HG03139 (cell line): ENCODE data around the gene HUWE1.

Experiments
- ATAC-seq: cut with Tn5 transposase; IDR thresholded peaks from one replicate; pipeline ENCODE4 v1.9.1; 2021; ENCODE audit not compliant: unreplicated experiment

HUWE1 gene

DNA sequence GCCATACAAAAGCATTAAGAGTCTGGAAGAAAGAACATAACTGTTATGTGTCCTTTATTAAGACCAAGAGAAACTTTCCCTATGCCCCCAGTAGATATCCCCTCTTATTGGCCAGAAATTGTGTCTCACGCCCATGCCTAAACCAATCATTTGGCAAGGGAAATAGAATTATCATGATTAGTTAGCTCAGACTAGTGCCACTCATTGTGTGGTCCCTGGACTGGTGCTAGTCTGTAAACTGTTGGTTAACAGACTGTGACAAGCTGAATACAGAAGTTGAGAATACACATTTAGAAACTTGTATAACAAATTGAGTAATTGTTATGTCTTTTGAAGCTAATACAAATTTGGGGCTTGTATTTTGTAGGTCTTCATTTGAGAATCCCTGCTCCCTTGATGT is 8.1 kb upstream of the HUWE1 start:
- ATAC-seq = no peak

DNA sequence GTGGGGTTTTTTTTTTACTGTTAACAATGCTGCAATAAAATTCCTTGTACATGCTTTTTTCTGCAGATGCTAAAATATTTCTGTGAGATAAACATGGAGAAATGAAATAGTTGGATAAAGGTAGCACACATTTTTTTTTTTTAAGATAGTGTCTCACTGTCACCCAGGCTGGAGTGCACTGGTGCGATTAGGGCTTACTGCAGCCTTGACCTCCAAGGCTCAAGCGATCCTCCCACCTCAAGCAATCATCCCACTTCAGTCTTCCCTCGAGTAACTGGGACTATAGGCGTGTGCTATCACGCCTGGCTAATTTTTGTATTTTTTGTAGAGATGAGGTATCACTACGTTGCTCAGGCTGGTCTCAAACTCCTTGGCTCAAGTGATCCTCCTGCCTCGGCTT is 1.8 kb upstream of the HUWE1 start:
- no peak for ATAC-seq

DNA sequence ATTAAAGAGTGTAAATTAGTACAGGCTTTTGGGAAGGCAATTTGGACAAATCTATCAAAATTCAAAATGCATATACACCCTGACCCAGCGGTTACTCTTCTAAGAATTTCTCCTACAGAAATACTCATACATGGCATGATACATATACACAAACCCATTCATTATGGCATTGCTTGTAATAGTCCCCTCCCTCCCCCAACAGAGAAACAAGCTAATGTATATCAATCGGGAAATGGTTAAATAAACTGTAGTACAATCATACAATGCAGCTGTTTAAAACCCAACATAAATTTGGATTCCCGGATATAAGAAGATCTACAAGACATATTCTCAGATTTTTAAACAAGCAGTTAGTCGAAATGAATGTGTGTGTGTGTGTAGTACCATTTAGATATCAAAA is 808 bp downstream of the HUWE1 start:
- no peak for ATAC-seq

DNA sequence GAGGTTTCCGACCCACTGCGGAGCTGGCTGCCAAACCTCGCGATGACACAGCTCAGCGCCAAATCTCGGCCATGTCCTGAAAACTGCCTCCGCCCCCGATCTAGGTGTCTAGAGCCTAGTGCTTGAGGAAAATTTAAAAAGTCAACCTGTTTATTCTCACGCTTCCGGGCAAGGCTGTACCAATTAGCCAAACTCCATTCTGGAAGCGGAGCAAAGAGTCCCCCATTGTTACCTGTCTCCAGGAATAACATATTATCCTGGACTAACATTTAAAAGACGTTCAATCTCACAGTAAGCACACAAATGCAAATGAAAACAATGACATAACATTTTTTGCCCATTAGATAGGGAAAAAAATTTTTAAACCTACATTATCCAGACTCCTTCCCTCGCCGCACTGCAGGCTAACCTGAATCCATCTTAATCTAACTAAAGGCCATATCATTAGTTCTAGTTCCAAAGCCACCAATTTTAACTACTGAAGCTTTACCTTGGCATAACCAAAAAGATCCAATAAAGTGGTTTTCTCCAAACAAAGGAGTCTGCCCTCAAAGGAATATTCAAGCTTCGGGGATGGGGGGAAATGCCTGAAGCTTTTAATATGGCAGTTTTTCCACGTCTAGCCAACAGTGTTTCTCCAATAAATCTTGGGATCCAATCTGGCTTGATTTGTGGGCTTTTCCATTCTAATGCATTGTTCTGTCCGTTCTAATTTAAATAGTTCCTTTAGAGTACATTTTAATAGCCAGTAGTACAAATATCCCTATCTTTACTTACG is 1.9 kb downstream of the HUWE1 start:
- ATAC-seq = peak; percentile 58

DNA sequence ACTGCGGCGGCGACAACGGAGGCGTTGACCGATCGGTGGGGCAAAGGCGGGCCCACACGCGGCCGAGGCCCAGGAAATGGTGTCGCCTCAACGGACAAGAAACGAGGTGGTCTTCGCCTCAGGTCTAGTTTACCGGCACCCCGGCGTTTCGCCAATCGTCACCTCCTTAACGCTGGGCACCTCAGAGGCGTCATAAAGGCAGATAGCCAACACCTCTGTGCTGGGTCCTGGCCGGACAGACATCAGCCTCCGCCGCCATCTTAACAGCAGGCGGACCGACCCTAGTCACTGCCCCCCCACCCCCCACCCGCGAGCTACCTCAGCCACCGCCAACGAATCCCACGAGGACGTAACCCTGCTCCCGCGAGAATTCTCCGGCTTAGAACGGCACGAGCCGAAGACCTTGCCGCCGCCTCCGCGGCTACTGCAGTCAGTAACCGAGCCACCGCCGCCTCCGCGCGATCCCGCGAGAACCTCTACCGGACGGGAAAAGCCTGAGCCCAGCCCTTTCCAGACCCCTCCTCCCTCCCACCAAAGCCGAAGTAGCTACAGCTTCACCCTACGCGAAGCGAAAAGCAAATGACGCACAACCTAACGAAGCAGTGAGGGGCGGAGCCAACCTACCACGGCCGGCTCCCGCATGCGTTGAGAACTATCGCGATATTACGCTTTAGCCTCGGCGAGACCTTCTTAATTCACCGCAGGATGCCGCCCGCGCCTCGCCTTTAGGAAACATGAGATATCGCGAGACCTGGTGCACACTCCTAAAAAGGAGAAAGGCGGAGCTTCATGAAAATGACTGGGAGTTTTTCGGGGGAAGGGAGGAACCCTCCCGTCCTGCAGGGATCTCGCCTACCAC is 2.7 kb downstream of the HUWE1 start:
- peak; percentile 56 for ATAC-seq

DNA sequence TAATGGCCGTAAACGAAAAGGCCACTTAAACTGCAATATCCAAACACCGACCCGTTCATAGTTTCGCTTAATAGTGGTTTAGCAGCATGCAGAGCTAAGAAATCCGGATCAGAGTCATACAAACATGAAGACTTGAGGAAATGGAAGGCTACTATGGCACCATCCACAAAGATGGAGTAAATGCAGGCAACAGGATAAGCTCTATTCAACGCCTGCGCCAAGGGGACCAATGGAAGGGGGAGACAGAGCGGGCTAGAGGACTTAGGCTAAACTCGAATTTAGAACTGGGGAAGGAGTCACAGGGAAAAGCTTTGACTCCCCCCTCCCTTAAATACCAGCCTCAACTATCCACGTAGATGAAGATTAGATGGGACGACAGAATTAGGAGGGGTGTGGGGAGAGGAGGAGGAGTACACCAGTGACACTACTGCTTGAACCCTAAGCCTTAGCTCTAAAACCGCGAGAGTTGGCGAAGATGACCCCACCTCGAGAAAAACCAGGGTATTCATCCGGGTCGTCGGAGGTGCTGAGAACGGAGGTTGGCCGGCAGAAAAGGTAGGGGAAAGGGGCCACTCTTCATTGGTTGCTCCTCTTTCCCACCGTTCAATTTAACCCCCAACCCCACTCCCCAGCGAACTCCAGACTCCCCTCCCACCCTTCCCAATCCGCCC is 3.5 kb downstream of the HUWE1 start:
- ATAC-seq = no peak

DNA sequence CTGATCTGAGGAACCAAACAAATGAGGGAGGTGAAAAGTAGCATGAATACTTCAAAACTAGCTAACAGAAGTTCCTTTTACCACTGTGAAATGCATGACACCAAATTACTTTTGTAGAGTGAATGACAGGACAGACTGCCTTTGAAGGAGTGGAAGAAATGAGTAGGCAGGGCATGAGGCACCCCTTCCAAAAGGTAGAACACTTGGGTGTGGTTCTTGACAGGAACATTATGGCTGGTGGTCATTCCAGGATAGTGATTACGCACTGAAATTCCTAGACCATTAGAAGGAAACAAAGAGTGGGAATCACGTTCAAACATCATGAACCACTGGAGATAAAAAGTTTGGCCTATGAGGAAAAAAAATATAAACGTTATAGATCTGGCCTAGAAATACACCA is 4.9 kb downstream of the HUWE1 start:
- no peak for ATAC-seq

DNA sequence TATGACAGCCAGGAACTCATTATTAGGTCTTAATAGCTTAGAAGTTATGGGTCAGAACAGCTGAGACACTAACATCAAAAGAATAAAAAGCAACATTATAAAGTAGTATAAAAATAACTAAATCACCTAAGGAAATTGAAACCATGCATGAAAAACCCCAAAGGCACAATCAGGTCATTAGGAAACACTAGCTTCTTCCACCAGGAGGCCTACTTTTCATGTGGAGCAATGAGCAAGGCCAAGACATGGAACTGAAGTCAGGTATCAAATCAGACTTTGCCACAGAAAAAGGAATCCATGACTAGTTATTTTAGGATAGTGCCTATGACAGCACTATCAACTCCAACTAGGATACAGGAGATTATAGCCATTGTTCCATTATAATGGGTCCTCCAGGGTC is 7.9 kb downstream of the HUWE1 start:
- no peak for ATAC-seq

DNA sequence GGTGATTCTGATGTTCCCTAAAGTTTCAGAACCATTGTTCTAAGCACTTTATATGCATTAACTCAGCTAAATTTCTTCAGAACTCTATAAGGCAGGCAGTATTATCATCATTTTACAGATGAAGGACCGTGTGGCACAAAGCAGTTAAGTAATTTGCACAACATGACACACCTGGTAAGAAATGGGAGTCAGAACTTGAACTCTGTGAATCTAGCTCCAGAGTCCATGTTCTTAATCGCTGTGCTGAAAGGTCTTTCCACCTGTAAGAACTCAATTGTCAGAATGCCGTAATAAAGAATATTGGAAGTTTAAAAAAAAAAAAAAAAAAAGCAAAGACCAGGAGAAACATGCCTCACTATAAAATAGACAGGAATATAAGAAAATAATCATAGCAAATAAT is 9.2 kb downstream of the HUWE1 start:
- no peak for ATAC-seq

DNA sequence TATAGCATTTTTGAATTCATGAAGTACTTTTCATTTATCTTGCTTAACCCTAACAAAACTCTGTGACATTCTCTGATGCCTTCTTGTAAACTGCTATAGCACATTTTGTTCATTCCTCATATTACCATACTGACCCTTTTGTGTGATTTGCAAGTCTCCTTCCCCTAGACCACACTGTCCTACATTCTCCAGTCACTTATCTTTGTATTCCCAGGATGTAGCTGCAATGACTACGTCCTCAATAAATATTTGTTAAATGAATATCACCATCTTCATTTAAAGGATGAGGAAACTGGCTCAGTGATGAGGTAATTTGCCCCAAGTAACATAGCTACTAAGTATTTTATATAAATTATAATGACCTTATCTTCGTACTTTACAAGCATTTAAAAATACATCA is 11.9 kb downstream of the HUWE1 start:
- no peak for ATAC-seq

DNA sequence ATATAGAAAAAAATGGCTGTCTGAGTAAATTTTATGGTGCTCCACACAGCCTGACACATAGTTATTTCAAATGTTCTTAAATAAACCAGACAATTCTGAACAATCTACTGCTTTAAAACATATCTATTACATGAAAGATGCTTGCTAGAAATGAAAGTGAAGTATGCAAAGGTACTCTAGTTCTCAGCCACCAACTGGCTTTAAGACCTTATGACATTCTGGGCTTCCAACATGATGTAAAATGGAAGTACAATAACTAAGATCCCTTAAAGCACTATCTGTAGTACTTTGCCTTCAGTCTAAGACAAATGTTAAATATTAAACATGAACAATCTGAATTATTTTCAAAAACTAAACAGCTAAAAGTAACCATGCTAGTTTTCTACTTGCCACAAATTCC is 17.3 kb downstream of the HUWE1 start:
- no peak for ATAC-seq

DNA sequence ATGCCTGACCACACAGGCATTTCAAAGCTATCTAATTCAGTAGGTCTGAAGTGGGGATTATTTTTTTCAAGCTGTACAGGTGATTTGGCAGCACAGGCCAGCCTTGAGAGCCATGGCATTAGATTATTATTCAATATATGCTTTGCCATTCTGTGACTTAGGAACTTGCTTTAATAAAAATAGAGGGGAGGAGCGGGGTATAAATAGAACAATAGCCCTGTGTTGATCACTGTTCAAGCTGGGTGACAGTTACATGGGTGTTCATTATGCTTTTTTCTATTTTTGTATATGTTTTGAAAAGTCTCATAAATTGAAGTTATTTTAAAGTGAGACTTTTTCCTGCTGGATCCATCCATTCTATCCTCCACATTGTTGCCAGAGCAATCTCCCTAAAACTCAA is 20.3 kb downstream of the HUWE1 start:
- ATAC-seq = no peak

DNA sequence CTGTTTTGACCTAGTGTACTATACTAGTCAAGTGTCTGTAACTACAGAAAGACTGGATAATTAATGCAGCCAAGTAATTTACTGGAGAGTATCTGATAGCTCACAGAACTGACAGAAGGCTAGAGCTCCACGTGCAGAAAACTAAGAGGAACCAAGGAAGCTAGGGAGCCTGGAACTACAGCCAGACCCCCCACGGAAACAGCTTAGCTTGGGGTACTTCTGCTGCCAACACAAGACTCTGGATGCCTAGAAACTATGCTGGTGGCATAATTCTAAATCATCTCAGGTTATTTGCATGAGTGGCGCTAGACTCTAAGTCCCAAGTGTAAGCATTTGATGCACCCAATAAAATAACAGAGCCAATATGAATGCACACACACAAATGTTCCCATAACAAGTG is 26.5 kb downstream of the HUWE1 start:
- ATAC-seq = no peak

DNA sequence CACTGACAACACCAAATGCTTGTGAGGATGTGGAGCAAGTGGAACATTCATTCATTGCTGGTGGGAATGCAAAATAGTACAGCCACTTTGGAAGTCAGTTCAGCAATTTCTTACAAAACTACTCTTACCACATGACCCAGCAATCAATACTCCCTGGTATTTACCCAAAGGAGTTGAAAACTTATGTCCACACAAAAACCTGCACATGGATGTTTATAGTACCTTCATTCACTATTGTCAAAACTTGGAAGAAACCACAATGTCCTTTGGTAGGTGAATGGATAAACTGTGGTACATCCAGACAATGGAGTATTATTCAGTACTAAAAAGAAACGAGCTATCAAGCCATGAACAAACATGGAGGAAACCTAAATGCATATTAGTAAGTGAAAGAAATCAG is 27.5 kb downstream of the HUWE1 start:
- no peak for ATAC-seq

DNA sequence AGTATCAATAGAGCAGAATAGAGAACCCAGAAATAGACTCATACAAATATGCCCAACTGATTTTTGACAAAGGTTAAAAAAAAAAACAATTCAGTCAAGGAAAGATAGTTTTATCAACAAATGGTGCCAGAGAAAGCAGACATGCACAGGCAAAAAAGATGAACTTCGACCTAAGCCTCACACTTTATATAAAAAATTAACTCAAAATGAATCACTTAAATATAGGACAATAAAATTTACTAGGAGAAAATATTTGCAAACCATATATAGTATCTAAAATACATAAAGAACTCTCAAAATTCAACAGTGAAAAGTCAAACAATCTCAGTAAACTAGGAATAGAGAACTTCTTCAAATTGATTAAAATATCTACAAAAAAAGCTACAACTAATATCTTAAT is 29.7 kb downstream of the HUWE1 start:
- no peak for ATAC-seq

DNA sequence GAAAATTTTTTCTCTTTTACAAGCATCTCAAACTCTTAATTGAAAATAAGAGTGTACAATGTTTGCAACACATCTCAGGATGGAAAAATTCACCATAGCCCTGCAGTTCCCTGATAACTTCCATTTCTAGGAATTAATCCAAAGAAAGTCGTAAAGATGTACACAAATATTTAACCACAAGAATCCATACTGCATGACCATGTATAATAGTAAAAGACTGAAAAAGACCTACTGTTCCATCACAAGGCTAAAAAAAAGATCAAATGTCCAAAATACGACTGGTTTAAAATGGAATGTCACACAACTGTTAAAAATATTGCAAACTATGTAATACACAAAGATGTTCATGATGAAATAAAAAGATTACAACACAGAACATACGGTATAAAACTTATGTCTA is 32.1 kb downstream of the HUWE1 start:
- ATAC-seq = no peak

DNA sequence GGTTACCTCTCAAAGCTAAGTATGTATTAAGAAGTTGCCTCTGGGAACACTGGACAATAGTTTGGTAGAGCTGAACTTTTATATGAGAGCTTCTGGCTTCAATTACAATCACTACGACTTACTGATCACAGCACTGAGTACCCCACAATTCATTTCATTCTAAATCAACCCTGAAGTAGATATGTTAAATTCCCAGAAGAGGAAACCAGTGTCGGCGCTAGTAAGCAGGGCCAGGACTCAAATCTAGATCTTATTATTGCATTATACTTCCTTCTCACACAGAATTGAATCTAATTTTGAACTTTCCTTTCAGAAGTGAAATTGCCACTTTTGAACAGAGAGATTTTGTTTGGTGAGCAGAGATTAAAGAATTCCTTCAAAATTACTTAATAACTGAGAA is 41.8 kb downstream of the HUWE1 start:
- ATAC-seq = no peak

DNA sequence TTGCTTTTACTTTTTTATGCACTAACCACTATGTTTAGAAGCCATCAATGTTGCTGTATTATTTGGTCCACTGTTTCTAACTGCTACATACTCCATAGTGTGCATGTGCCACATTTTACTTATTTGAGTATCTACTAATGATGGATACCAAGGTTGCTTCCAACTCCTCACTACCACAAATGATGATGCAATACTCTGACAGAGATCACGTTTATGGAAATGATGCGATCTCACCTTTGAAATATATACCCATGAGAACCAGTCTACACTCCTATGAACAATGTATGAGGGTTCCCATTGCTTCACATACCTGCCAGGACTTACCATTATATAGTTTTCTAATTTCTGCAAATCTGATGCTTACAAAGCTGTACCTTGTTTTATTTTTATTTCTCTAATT is 44.2 kb downstream of the HUWE1 start:
- ATAC-seq = no peak

DNA sequence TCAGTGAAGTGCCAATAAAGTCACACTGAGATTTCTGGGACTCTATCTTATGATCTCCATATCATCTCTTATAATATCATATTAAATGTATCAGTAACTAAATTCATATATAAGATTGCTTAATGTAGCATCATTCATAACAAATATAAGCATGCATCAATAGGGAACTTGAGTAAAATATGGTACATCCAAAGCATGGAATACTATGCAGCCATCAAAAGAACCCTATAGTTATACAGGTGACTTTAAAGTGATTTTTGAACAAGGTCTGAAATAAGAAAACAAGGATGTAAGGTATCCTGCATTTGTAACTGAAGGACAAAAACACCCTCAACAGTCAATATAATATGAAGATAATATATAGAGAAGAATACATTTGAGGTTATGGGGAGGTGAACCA is 47.3 kb downstream of the HUWE1 start:
- ATAC-seq = no peak

DNA sequence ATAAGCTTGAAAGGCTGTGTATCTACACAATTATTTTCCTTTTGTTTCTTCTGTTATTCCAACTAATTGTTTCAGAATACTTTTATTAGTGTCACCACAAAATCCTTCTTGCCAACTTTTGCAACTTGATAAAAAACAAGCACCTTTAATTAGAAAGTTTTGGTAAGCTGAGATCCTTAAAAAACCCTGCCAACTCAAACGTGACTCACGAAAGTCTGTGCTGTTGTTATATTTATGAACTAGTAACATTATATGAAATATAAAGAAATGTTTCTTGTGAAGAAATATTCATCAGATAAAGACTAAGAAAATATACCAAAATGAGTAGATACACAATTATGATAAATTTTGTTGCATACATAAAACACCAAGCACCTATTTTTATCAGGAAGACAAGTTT is 49.0 kb downstream of the HUWE1 start:
- ATAC-seq = no peak

DNA sequence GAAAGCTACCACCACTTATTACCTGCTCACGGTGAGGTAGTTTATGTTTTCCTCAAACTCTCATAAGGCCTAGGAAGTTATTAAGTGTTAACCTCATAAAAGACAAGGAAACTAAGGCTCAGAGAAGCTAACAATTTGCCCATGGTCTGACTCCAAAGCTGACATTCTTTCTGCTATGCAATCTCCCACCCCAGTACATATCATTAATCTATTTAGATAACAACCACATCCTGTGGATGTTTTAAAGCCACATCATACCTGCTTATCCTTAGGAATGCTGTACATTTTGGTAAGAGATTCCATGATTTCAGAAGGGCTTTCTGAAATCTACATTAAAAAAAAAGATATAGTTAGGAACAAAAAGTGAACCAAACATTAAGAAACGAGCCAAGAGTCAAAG is 55.4 kb downstream of the HUWE1 start:
- ATAC-seq = no peak

DNA sequence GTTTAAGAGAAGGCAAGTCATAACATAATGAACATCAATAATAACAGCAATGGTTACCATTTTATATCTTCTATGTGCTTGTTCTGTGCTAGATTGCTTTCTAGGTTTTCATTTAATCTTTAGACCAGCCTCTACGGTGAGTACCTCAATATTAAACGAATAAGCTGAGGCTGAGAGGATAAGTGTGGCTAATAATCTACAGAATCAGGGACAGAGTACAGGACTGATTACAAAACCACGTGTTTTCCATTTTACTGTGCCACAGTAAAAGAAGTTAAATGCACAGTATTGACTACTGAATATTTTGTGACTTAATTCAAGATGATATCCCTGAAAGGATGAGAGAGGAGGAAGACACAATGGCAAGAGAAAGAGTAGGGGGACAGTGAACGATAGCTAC is 56.3 kb downstream of the HUWE1 start:
- ATAC-seq = no peak
